Measurements from ENCODE around the gene FAM234B.
"Not testable (repeated sequence)": the region's sequence is repeated elsewhere in the genome, so short reads cannot be mapped to it uniquely, and the experiment has no call there.

FAM234B gene

DNA sequence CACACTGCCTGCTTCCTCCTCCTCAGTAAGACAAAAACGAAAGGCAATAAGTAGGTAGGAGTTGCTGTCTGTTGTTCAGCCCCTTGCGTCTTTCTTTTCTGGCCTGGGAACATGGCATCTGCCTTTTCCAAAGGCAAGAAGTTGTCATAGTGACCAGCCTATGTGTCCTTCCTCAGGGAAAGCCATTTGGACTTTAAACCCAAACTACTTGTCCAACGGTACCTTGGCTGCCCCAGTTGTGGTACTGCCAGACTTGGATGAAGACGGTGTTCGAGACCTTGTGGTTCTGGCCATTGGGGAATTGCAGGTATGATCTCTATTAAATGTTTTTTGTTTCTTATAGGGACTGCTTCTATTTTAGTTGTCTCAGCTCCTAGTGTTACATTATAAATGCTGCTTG is 18.5 kb downstream of the FAM234B start:
- DNase-seq, result no peak

- no peak for DNase-seq
Observed at GRCh38 chr12:13066014-13066413, 21.8 kb downstream of the FAM234B start.

DNA sequence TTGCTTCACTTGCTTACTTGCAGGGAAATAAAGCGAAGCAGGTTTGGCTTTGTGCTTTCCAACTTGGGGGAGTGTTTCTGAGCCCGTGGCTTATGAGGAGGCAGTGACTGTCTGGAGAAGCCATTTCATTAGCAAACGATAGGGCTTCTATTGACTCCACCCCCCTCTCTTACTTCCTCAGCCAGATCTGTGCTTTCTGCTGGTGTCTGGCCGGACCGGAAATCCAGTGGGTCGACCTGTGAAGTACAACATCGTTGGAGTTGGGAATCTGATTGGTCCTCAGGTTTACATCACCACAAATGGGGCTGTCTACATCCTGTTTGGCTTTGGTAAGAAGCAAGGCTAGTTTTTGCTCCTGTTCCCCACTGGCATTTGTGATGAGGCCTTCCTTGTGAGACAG is 22.3 kb downstream of the FAM234B start:
- DNase-seq, result no peak

- DNase-seq, result no peak
Observed at GRCh38 chr12:13067322-13067721, 23.1 kb downstream of the FAM234B start.

GRCh38 chr12:13069380-13069779 is 25.2 kb downstream of the FAM234B start:
- no peak for DNase-seq

GRCh38 chr12:13071305-13072280 is 27.4 kb downstream of the FAM234B start:
- no peak for DNase-seq

DNA sequence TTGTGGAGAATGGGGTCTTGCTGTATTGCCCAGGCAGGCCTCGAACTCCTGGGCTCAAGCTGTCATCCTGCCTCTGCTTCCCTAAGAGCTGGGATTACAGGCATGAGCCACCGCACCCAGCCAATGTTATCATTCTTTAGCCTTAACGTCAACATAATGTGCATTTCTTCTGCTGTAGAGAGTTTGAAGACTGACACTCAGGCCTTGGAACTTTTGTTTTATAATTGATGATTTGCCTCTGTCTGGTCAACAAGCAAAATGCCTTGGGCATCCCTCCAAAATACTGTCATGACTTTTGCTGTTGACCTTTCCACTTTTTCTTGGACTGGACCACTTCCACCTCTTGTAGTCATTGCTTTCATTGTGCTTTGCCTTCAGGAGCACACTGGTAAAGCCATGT is 29.0 kb downstream of the FAM234B start:
- DNase-seq, result no peak

DNA sequence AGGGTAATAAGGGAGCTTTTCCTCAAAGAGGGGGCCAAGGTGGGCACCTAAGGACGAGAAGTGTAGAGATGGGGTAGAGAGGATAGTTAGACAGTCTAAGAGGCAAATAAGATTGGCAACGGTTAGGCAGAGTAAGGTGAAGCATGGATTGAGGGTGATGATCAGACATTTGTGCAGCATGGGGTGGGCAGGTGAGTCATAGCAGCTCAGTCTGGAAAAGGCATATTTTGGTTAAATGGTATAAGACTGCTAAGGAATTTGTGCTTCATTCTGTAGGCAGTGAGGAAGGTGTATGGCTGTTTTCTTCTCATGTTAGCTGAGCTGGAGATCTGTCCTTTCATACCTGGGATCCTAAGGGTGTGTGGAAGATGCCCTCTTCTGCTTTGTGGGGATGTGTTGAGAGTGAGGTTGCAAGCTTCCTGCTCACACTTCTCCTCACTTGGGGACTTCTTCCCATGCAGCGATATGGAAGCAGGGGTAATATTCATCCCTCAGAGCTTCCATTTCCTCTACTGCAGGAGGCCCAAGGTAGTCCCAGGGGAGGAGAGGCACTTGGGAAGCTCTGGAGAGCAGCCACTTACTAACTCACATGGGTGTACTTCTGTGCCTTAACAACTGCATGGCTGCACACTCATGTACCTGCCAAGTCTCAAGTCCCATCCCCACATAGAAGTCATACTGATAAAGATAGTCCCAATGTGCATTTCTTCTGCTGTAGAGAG is 30.4 kb downstream of the FAM234B start:
- DNase-seq, result no peak

DNA sequence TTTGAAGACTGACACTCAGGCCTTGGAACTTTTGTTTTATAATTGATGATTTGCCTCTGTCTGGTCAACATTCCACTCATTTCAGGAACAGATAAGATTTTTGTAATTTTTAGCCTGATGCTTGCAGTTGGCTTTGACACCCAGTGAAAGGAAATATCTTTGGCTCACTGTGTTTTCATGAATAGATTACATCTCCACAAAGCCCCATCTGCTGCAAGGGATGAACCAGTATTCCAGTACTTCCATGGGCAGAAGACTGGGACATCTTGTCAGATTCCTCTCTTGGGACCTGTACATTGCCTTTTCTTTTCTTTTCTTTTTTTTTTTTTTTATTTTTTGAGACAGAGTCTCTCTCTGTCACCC is 30.9 kb downstream of the FAM234B start:
- DNase-seq, result peak; percentile 29

DNA sequence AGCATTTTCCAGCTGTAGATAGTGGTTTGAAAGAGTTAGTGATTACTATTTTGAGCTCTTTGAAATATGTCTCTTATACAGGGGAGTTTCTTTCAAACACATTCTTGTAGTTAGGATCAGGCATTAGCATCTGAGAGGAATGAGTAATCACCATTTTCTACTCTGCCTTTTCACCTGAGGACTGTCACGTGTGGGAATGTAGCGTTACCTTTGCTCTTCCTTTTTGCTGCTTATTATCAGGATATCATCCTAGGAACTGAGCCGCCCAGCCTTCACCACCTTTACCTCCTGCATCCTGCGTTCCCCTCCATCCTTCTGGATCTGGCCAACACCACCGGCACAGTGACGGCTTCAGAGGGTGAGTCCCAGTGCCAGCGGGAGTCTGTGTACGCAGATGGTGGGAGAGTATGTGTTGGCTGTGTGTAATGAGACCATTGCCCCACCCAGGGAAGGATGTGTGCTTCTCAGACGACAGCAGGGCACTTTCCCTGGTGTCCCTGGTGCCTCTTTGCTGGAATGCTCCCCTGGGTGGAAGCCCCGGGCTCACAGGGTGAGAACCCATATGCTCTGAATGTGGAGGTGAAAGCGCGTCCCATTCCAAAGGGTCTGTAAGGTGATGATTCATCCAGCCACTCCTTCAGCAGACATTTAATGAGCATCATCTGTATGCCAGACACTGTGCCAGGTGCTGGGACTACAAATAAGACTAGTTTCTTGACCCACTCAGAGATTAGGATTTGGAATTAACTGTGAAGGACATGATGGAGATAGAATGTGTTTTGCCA is 31.8 kb downstream of the FAM234B start:
- DNase-seq, result no peak

GRCh38 chr12:13079440-13079906 is 35.3 kb downstream of the FAM234B start:
- DNase-seq, result no peak

- DNase-seq, result no peak
Observed at GRCh38 chr12:13080266-13080665, 36.1 kb downstream of the FAM234B start.

- no peak for DNase-seq
Observed at GRCh38 chr12:13082861-13083260, 38.7 kb downstream of the FAM234B start.

DNA sequence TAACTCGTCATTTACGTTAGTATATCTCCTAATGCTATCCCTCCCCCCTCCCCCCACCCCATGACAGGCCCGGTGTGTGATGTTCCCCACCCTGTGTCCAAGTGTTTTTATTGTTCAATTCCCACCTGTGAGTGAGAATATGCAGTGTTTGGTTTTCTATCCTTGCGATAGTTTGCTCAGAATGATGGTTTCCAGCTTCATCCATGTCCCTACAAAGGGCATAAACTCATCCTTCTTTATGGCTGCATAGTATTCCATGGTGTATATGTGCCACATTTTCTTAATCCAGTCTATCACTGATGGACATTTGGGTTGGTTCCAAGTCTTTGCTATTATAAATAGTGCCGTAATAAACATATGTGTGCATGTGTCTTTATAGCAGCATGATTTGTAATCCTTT is 39.5 kb downstream of the FAM234B start:
- DNase-seq, result not testable (repeated sequence)

GRCh38 chr12:13084898-13085640 is 40.9 kb downstream of the FAM234B start:
- no peak for DNase-seq

DNA sequence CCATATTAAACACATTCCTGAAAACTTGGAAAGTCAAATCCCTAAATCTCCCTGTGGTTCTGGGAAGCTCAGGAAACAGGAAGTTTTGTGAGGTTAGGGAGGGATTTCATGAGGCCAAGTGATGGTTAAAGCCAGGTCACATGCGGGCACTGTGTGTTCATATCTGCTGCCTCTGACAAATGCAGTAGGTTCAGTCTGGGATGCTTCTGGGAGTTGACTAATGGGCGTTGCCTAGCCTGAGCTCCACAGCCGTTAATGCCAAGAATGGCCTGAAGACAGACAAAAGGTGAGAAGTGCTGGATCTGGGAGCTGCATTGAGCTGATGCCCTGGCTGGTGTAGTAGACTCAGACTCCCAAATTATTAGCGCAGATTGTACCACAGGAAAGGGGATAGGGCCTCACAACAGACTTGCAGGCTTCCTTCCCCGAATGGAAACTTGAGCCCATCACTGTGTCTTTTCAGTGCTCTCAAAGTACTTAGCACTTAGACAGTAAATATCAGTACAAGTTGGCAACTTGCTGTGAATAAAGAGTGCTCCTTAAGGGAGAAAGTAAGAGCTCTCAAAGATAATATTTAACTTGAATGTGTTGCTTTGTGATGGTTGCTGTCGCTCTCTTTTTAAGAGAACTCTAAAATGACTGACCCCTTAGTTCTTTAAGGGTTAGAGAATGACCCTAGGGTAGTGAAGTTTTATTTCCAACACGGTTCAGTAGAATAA is 41.9 kb downstream of the FAM234B start:
- DNase-seq, result peak; percentile 35

GRCh38 chr12:13087766-13088165 is 43.6 kb downstream of the FAM234B start:
- DNase-seq, result no peak

DNA sequence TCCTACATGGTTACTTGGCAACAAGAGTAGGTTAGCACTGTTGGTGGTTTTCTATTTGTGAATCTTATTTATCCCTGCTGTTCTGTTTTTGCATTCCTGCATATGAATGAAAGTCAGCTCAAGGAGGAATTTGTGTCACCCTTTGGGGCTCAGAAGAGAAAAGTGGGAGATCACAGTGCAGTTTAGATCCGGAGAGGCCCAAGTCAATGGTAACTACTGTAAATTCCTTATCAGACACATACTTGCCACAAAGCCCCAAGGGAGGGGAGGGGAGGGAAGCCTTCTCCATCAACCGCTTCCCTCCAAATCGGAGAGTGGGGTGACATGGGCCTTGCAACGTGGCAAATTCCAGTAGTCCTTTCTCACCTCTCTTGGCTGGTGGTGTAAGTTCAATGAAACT is 44.3 kb downstream of the FAM234B start:
- DNase-seq, result no peak

DNA sequence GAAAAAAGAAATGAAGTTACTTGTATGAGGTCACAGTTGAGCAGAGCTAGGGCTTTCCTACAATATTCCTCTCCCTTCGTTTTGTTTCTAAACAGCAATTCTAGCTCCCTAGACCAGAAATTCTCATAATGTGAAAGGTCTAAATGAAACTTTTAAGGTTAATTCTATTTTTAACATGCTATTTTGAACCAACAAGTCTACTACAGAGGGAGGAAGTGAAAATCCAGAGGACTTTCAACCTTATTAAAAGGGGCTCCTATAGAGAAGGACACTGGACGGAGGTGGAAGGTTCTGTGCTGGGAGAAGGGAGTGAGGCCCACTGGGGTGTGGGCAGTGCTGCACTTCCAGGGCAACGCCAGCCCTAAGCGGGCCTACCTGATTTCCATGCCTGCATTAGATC is 45.9 kb downstream of the FAM234B start:
- DNase-seq, result no peak

GRCh38 chr12:13091832-13092231 is 47.7 kb downstream of the FAM234B start:
- DNase-seq, result no peak

DNA sequence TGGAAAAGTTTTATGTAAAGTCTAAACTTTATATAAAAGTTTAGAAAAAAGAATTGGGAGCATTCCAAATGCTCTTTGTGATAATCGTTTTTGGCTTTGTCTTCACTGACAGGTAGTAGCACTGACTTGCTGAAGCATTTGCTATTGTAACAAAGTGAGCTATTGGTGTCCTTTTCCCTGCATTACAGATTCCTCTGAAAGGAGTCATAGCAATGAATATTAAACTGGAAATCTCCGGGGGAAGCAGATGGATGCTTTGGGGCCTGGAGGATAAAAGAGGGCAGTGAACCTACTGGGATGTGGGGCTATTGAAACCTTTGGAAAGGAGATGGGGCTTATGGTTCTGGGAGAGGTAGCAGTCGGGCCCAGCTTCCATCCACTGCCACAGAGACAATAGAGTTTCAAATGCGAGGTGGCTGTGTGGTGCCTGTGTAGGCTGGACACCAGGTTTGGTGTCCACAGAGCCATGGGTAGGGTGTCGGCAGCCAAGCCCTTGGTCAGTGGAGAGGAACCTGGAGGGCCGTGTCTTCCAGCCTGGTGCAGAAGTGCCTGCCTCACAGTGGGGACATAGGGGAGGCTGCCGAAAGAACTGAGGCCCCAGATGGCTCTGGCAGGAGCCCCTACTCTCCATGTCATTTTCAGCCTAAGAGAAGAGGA is 49.1 kb downstream of the FAM234B start:
- DNase-seq, result peak; percentile 65
